Astrocyte (in vitro differentiated cells and primary cell): ENCODE results near the gene FSTL5. TPM values are rescaled to one million over a fixed set of nuclear protein-coding genes. Genes with fewer than 3 reads are reported as not detected.

Experiments used
- DNase-seq: peaks from one replicate; pipeline ENCODE4 v3.0.0-alpha.2; 2010; ENCODE audit warnings: low read depth
- FAIRE-seq: peaks from 2 replicates; lab custom pipeline; 2011; peaks lifted over from hg19 to GRCh38; lab: Jason Lieb, UNC
- H2AFZ ChIP-seq: 2 replicates; pipeline ENCODE4 v1.6.0; 2012; ENCODE audit warnings: low read depth, low read length, inconsistent platforms
- H3K27ac ChIP-seq: 2 replicates; pipeline ENCODE4 v1.5.1; 2011; ENCODE audit warnings: low read depth, low read length, inconsistent platforms
- H3K27me3 ChIP-seq: 2 replicates; pipeline ENCODE4 v1.6.0; 2011; ENCODE audit warnings: low read length, inconsistent platforms; ENCODE audit not compliant: insufficient read depth
- H3K36me3 ChIP-seq: 2 replicates; pipeline ENCODE4 v1.5.1; 2011; ENCODE audit warnings: low read length, inconsistent platforms; ENCODE audit not compliant: insufficient read depth
- H3K4me1 ChIP-seq: 2 replicates; pipeline ENCODE4 v1.5.1; 2011; ENCODE audit warnings: low read length, inconsistent platforms; ENCODE audit not compliant: insufficient read depth
- H3K4me2 ChIP-seq: 2 replicates; pipeline ENCODE4 v1.6.0; 2012; ENCODE audit warnings: low read length, inconsistent platforms
- H3K4me3 ChIP-seq: 2 replicates; pipeline ENCODE4 v1.5.1; 2011; ENCODE audit warnings: low read depth, mild to moderate bottlenecking, low read length, inconsistent platforms; ENCODE audit not compliant: insufficient read depth
- H3K79me2 ChIP-seq: 2 replicates; pipeline ENCODE4 v1.6.0; 2012; ENCODE audit warnings: mild to moderate bottlenecking, low read length, inconsistent platforms; ENCODE audit not compliant: insufficient read depth
- H3K9ac ChIP-seq: 2 replicates; pipeline ENCODE4 v1.6.0; 2012; ENCODE audit warnings: mild to moderate bottlenecking, low read length, inconsistent platforms
- H3K9me3 ChIP-seq: 2 replicates; pipeline ENCODE4 v1.5.1; 2012; ENCODE audit warnings: low read depth, mild to moderate bottlenecking, low read length, inconsistent platforms; ENCODE audit not compliant: insufficient read depth
- H4K20me1 ChIP-seq: 2 replicates; pipeline ENCODE4 v1.6.0; 2012; ENCODE audit warnings: low read length, inconsistent platforms; ENCODE audit not compliant: insufficient read depth
- H3K27ac Mint-ChIP-seq: one replicate; pipeline ENCODE4 v1.8.0; 2021; ENCODE audit warnings: mild to moderate bottlenecking, mixed read lengths; ENCODE audit not compliant: unreplicated experiment
- H3K27me3 Mint-ChIP-seq: one replicate; pipeline ENCODE4 v1.8.0; 2021; ENCODE audit warnings: low read depth, mixed read lengths; ENCODE audit not compliant: unreplicated experiment
- H3K36me3 Mint-ChIP-seq: one replicate; pipeline ENCODE4 v1.8.0; 2021; ENCODE audit warnings: low read depth, mixed read lengths; ENCODE audit not compliant: unreplicated experiment
- H3K4me1 Mint-ChIP-seq: one replicate; pipeline ENCODE4 v1.8.0; 2021; ENCODE audit warnings: low read depth, mixed read lengths; ENCODE audit not compliant: unreplicated experiment
- H3K4me3 Mint-ChIP-seq: one replicate; pipeline ENCODE4 v1.8.0; 2021; ENCODE audit warnings: mild to moderate bottlenecking, moderate library complexity, mixed read lengths; ENCODE audit not compliant: unreplicated experiment
- H3K9me3 Mint-ChIP-seq: one replicate; pipeline ENCODE4 v1.8.0; 2021; ENCODE audit warnings: mild to moderate bottlenecking, mixed read lengths; ENCODE audit not compliant: unreplicated experiment
- EZH2 ChIP-seq: IDR thresholded peaks from 2 replicates; pipeline ENCODE4 v1.6.1; 2012; ENCODE audit warnings: mild to moderate bottlenecking, low read length, inconsistent platforms; ENCODE audit not compliant: insufficient read depth
- total RNA-seq: library from RNA; stranded (reverse); gene quantifications from 2 replicates; pipeline ENCODE4 v1.2.1, GENCODE V29; 2021
- TF ChIP-seq, protein P1 (sequence below): IDR thresholded peaks from 2 replicates; pipeline ENCODE4 v1.5.1; 2011; ENCODE audit warnings: low read depth, mild to moderate bottlenecking, inconsistent platforms, low read length, moderate library complexity; ENCODE audit not compliant: insufficient read depth

Gene FSTL5
- total RNA-seq, 1 donor from 2014 or later: 0.43 TPM

DNA sequence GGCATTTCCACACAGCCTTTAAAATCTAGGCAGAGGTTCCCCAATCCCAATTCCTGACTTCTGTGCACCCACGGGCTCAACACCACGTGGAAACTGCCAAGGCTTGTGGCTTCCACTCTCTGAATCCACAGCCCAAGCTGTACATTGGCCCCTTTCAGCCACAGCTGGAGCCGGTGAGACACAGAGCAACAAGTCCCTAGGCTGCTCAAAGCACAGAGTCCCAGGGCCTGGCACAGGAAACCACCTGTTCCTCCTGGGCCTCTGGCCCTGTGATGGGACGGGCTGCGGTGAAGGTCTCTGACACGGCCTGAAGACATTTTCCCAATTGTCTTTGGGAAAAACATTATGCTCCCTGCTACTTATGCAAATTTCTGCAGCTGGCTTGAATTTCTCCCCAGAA, 500.0 kb downstream of the FSTL5 start:
- H3K27me3 Mint-ChIP-seq: no peaks in the 10 kb centered on the region
- peaks cover 5% of the 10 kb centered on the region for H3K9me3 Mint-ChIP-seq
- no peak overlapping the region for H2AFZ ChIP-seq

DNA sequence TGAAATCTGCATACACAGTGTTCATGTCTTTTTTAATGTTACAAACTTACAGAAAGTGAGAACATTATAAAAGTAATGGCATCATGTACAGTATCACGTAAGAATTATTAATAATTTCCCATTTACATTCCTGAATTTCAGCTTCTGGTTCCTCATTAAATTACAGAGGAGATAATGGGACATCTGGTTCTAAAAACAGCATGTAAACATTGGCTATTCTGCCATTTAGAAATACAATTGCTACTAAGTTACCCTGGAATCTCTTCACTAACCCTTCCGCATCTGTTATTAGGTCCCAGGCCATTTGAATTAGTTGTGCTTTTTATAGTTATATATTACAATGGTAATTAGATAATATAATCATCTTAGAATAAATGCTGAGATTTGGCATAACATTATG, 505.1 kb downstream of the FSTL5 start:
- H3K4me1 ChIP-seq: no peaks in the 10 kb centered on the region
- no peak overlapping the region for H3K4me3 Mint-ChIP-seq
- H2AFZ ChIP-seq: no peak overlapping the region
- H3K27ac ChIP-seq: no peak overlapping the region
- no peaks in the 10 kb centered on the region for H3K79me2 ChIP-seq
- H4K20me1 ChIP-seq: no peaks in the 10 kb centered on the region
- H3K4me2 ChIP-seq: no peak overlapping the region
- H3K27ac Mint-ChIP-seq: no peak overlapping the region
- H3K36me3 ChIP-seq: no peaks in the 10 kb centered on the region
- no peaks in the 10 kb centered on the region for H3K36me3 Mint-ChIP-seq
- no peaks in the 10 kb centered on the region for H3K27me3 ChIP-seq
- no peak for DNase-seq
- H3K4me1 Mint-ChIP-seq: no peaks in the 10 kb centered on the region
- TF ChIP-seq EZH2: no peak
- TF ChIP-seq, protein P1, sequence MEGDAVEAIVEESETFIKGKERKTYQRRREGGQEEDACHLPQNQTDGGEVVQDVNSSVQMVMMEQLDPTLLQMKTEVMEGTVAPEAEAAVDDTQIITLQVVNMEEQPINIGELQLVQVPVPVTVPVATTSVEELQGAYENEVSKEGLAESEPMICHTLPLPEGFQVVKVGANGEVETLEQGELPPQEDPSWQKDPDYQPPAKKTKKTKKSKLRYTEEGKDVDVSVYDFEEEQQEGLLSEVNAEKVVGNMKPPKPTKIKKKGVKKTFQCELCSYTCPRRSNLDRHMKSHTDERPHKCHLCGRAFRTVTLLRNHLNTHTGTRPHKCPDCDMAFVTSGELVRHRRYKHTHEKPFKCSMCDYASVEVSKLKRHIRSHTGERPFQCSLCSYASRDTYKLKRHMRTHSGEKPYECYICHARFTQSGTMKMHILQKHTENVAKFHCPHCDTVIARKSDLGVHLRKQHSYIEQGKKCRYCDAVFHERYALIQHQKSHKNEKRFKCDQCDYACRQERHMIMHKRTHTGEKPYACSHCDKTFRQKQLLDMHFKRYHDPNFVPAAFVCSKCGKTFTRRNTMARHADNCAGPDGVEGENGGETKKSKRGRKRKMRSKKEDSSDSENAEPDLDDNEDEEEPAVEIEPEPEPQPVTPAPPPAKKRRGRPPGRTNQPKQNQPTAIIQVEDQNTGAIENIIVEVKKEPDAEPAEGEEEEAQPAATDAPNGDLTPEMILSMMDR: no peak
- H3K9me3 ChIP-seq: no peaks in the 10 kb centered on the region
- H3K27me3 Mint-ChIP-seq: no peaks in the 10 kb centered on the region
- H3K4me3 ChIP-seq: no peak overlapping the region
- peaks cover 5% of the 10 kb centered on the region for H3K9me3 Mint-ChIP-seq
- H3K9ac ChIP-seq: no peak overlapping the region
- no peak for FAIRE-seq

More for the DNA sequence above, 500.0 kb downstream of the FSTL5 start:
- H3K9ac ChIP-seq: no peak overlapping the region
- no peaks in the 10 kb centered on the region for H3K4me1 Mint-ChIP-seq
- H3K4me3 ChIP-seq: no peak overlapping the region
- no peaks in the 10 kb centered on the region for H3K4me1 ChIP-seq
- H3K27ac Mint-ChIP-seq: no peak overlapping the region
- no peak for TF ChIP-seq EZH2
- TF ChIP-seq, protein P1: no peak
- no peak for FAIRE-seq
- H3K4me2 ChIP-seq: no peak overlapping the region
- H3K36me3 Mint-ChIP-seq: no peaks in the 10 kb centered on the region
- no peaks in the 10 kb centered on the region for H3K79me2 ChIP-seq
- H3K4me3 Mint-ChIP-seq: no peak overlapping the region
- H3K9me3 ChIP-seq: no peaks in the 10 kb centered on the region
- no peak for DNase-seq
- no peak overlapping the region for H3K27ac ChIP-seq
- H3K36me3 ChIP-seq: no peaks in the 10 kb centered on the region
- H4K20me1 ChIP-seq: no peaks in the 10 kb centered on the region
- H3K27me3 ChIP-seq: no peaks in the 10 kb centered on the region

DNA sequence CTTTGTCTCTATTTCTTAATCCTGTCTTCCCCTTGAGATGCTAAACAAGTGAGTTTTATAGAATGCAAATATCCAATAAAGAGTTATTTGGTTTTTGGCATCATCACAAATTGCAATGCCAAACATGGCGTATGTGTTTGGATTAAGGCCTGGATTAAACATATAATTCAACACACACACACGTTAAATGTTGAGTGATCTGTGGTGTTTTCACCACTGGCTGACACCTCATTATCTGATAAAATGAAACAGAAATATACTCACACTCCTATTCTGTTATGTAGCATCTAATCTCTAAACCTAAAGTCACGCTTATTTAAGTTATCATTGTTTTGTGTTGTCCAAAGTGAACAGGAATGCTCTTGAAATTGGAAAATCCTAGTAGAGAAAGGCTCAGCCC, 506.2 kb downstream of the FSTL5 start:
- H3K36me3 Mint-ChIP-seq: no peaks in the 10 kb centered on the region
- Histone ChIP-seq H3K27me3 (no peaks in the 10 kb centered on the region), H3K9me3 (no peaks in the 10 kb centered on the region), H3K79me2 (no peaks in the 10 kb centered on the region), H3K4me2 (no peak overlapping the region), H3K9ac (no peak overlapping the region), H2AFZ (no peak overlapping the region), H3K4me1 (no peaks in the 10 kb centered on the region), H4K20me1 (no peaks in the 10 kb centered on the region), H3K27ac (no peak overlapping the region), H3K4me3 (no peak overlapping the region), H3K36me3 (no peaks in the 10 kb centered on the region)
- H3K4me3 Mint-ChIP-seq: no peak overlapping the region
- no peaks in the 10 kb centered on the region for H3K4me1 Mint-ChIP-seq
- TF ChIP-seq, protein P1: no peak
- no peak for TF ChIP-seq EZH2
- peaks cover 1% of the 10 kb centered on the region for H3K9me3 Mint-ChIP-seq
- FAIRE-seq: no peak
- H3K27ac Mint-ChIP-seq: no peak overlapping the region
- DNase-seq: no peak
- H3K27me3 Mint-ChIP-seq: no peaks in the 10 kb centered on the region
